Measurements from ENCODE around the gene MBOAT1. TPM values are rescaled to one million over a fixed set of nuclear protein-coding genes. Genes with fewer than 3 reads are reported as not detected.

The MBOAT1 gene
- polyA plus RNA-seq, 1 donor (not counting 4 experiments of a cell fraction or from before 2014, with no cell fraction given), result 4.9 TPM

- Histone ChIP-seq H3K79me2 (ENCODE audit: control insufficient read depth, insufficient read depth, low read length) (no peaks in the 10 kb centered on the region), H3K4me3 (ENCODE audit: control insufficient read depth in 2 of 3, extremely low read depth in 1 of 3, insufficient read depth in 2 of 3, low read depth in 1 of 3, low read length in 3 of 3) (no peak overlapping the region), H3K9ac (ENCODE audit: control insufficient read depth, extremely low read depth, insufficient read depth, low read length) (no peak overlapping the region), H3K4me1 (ENCODE audit: control insufficient read depth, extremely low read depth, insufficient read depth, low read length) (no peaks in the 10 kb centered on the region), H3K27me3 (ENCODE audit: control insufficient read depth, extremely low read depth, insufficient read depth, low read length) (no peaks in the 10 kb centered on the region), H3K4me2 (ENCODE audit: control insufficient read depth, extremely low read depth, insufficient read depth, low read depth, low read length) (no peak overlapping the region), H4K20me1 (ENCODE audit: control insufficient read depth, extremely low read depth, insufficient read depth, low read length) (no peaks in the 10 kb centered on the region), H3K9me1 (ENCODE audit: control insufficient read depth, extremely low read depth, insufficient read depth, low read length) (no peaks in the 10 kb centered on the region), H3K9me3 (ENCODE audit: control insufficient read depth, low read depth, low read length) (no peaks in the 10 kb centered on the region), H3K36me3 (ENCODE audit: control insufficient read depth in 2 of 2, extremely low read depth in 1 of 2, insufficient read depth in 2 of 2, low read length in 2 of 2) (no peaks in the 10 kb centered on the region), H3K27ac (ENCODE audit: control insufficient read depth, insufficient read depth, low read length) (no peak overlapping the region), H2AFZ (ENCODE audit: control insufficient read depth, low read length) (no peak overlapping the region)
- no peak for FAIRE-seq
- no peak for DNase-seq (ENCODE audit: low read depth, low spot score)
- dilution Hi-C loops (cut with MboI; ENCODE audit: extremely low pct_ligation_motif_present, low sequenced_read_pairs), result no loop called here
- TF ChIP-seq EZH2 (IDR thresholded peaks at IDR 0.05; ENCODE audit: low read length) (no peak), CTCF (optimal IDR thresholded peaks at IDR 0.05 in 1 of 3, IDR thresholded peaks at IDR 0.05 in 1 of 3, conservative IDR thresholded peaks at IDR 0.05 in 1 of 3; ENCODE audit: extremely low read depth in 1 of 3, insufficient read depth in 2 of 3, low read length in 3 of 3) (no peak)
Measured at GRCh38 chr6:20069021-20069522, 143.2 kb downstream of the MBOAT1 start.

GRCh38 chr6:20068421-20068988 is 143.8 kb downstream of the MBOAT1 start:
- Histone ChIP-seq H3K9me3 (ENCODE audit: control insufficient read depth, low read depth, low read length) (no peaks in the 10 kb centered on the region), H3K36me3 (ENCODE audit: control insufficient read depth in 2 of 2, extremely low read depth in 1 of 2, insufficient read depth in 2 of 2, low read length in 2 of 2) (no peaks in the 10 kb centered on the region), H3K4me3 (ENCODE audit: control insufficient read depth in 2 of 3, extremely low read depth in 1 of 3, insufficient read depth in 2 of 3, low read depth in 1 of 3, low read length in 3 of 3) (no peak overlapping the region), H3K27ac (ENCODE audit: control insufficient read depth, insufficient read depth, low read length) (no peak overlapping the region), H4K20me1 (ENCODE audit: control insufficient read depth, extremely low read depth, insufficient read depth, low read length) (no peaks in the 10 kb centered on the region), H2AFZ (ENCODE audit: control insufficient read depth, low read length) (no peak overlapping the region), H3K27me3 (ENCODE audit: control insufficient read depth, extremely low read depth, insufficient read depth, low read length) (no peaks in the 10 kb centered on the region), H3K79me2 (ENCODE audit: control insufficient read depth, insufficient read depth, low read length) (no peaks in the 10 kb centered on the region), H3K4me2 (ENCODE audit: control insufficient read depth, extremely low read depth, insufficient read depth, low read depth, low read length) (no peak overlapping the region), H3K9me1 (ENCODE audit: control insufficient read depth, extremely low read depth, insufficient read depth, low read length) (no peaks in the 10 kb centered on the region), H3K9ac (ENCODE audit: control insufficient read depth, extremely low read depth, insufficient read depth, low read length) (no peak overlapping the region), H3K4me1 (ENCODE audit: control insufficient read depth, extremely low read depth, insufficient read depth, low read length) (no peaks in the 10 kb centered on the region)
- no peak for TF ChIP-seq CTCF (optimal IDR thresholded peaks at IDR 0.05 in 1 of 3, IDR thresholded peaks at IDR 0.05 in 1 of 3, conservative IDR thresholded peaks at IDR 0.05 in 1 of 3; ENCODE audit: extremely low read depth in 1 of 3, insufficient read depth in 2 of 3, low read length in 3 of 3)
- no peak for TF ChIP-seq EZH2 (IDR thresholded peaks at IDR 0.05; ENCODE audit: low read length)
- FAIRE-seq, result no peak
- dilution Hi-C loops (cut with MboI; ENCODE audit: extremely low pct_ligation_motif_present, low sequenced_read_pairs), result no loop called here
- DNase-seq (ENCODE audit: low read depth, low spot score), result no peak
